ENCODE data around the gene PADI6. TPM values are rescaled to one million over a fixed set of nuclear protein-coding genes. Genes with fewer than 3 reads are reported as not detected.

Gene PADI6
- total and polyA plus RNA-seq, 2 of the 8 experiments (the other 6 are each of a cell fraction or from before 2014, with no cell fraction given), result not detected

- Histone ChIP-seq H2BK5ac (ENCODE audit: low read depth, low read length) (no peak overlapping the region), H3K23me2 (ENCODE audit: low read depth, low read length) (no peaks in the 10 kb centered on the region), H2AFZ (ENCODE audit: low read length) (no peak overlapping the region), H4K91ac (replicated peaks; ENCODE audit: insufficient read length, low read length) (no peak overlapping the region), H3K4me1 (replicated peaks in 1 of 4; ENCODE audit: control insufficient read depth in 3 of 4, insufficient read depth in 4 of 4, low read length in 3 of 4) (peaks cover 0 to 3% (median 0%) of the 10 kb centered on the region in 4 experiments; a peak in 2 of 7 replicates), H3K27me3 (replicated peaks in 1 of 4; ENCODE audit: control insufficient read depth in 3 of 4, extremely low read depth in 1 of 4, insufficient read depth in 3 of 4, low read length in 3 of 4) (no peaks in the 10 kb centered on the region), H3K56ac (replicated peaks; ENCODE audit: insufficient read length, low read depth, low read length) (no peak overlapping the region), H3K4ac (replicated peaks; ENCODE audit: insufficient read length, low read depth, low read length) (no peak overlapping the region), H3K36me3 (ENCODE audit: control insufficient read depth in 2 of 4, insufficient read depth in 4 of 4, low read length in 3 of 4) (peaks cover 56 to 88% (median 81%) of the 10 kb centered on the region in 4 experiments), H2BK120ac (replicated peaks; ENCODE audit: low read depth, low read length) (no peak overlapping the region), H3K14ac (ENCODE audit: insufficient read length) (no peak overlapping the region), H3K4me3 (ENCODE audit: extremely low read depth in 1 of 4, insufficient read depth in 2 of 4, low read depth in 3 of 4, low read length in 4 of 4) (no peak overlapping the region), H3K79me2 (ENCODE audit: control insufficient read depth in 1 of 2, insufficient read depth in 2 of 2, low read length in 2 of 2) (peaks cover 4 to 64% of the 10 kb centered on the region in 2 experiments), H3K79me1 (ENCODE audit: low read depth, low read length) (peaks cover 17% of the 10 kb centered on the region), H3K23ac (ENCODE audit: insufficient read length) (no peak overlapping the region), H4K5ac (ENCODE audit: insufficient read length, low read depth, low read length) (no peak overlapping the region), H4K8ac (ENCODE audit: extremely low read depth, insufficient read depth, low read length) (no peak overlapping the region), H2BK12ac (ENCODE audit: low read depth, low read length) (no peak overlapping the region), H3K4me2 (ENCODE audit: insufficient read depth in 1 of 2, low read depth in 2 of 2, low read length in 2 of 2) (no peak overlapping the region), H3K27ac (ENCODE audit: low read depth, low read length) (no peak overlapping the region), H3K9ac (replicated peaks in 1 of 4; ENCODE audit: extremely low read depth in 1 of 4, low read depth in 3 of 4, low read length in 3 of 4) (no peak overlapping the region), H3K18ac (ENCODE audit: extremely low read depth, low read length) (no peak overlapping the region), H2BK20ac (ENCODE audit: low read length) (no peak overlapping the region), H4K20me1 (replicated peaks in 1 of 2; ENCODE audit: control insufficient read depth in 1 of 2, insufficient read depth in 2 of 2, low read length in 2 of 2) (peaks cover 30 to 49% of the 10 kb centered on the region in 2 experiments), H3K9me3 (ENCODE audit: insufficient read depth in 2 of 2, low read depth in 1 of 2, low read length in 1 of 2) (no peaks in the 10 kb centered on the region), H2BK15ac (ENCODE audit: low read length) (no peak overlapping the region), H2AK5ac (ENCODE audit: low read depth, low read length) (no peak overlapping the region)
- POLR2A ChIA-PET (ENCODE audit: partially characterized antibody), result interaction anchor here (1.6 to 9.0 kb wide), 2 partner anchors 11 to 14 kb away, joined by 8 to 146 read pairs; partner anchors contain the start of gene RCC2
- 94% methylated on average over 7 of the region's 7 CpGs; no CpG with 5 or more reads in 1 of the 2 experiments for WGBS, 2 experiments (ENCODE audit: extremely low coverage in 1 of 2, insufficient coverage in 1 of 2, insufficient read length in 1 of 2, insufficient replicate concordance in 2 of 2, low coverage in 1 of 2, low lambda C conversion rate in 2 of 2, missing lambda C conversion rate in 1 of 2)
- no peak for DNase-seq (ENCODE audit: low read depth in 1 of 2, low spot score in 2 of 2)
- FAIRE-seq, result no peak
- CTCF ChIA-PET (ENCODE audit: partially characterized antibody), result interaction anchor here (0.7 kb wide), 1 partner anchor 125 kb away, joined by 5 read pairs; no protein-coding TSS in a partner anchor
- TF ChIP-seq E2F6 (IDR thresholded peaks at IDR 0.05) (no peak), ATF2 (IDR thresholded peaks at IDR 0.05; ENCODE audit: low read length) (no peak), ZNF274 (IDR thresholded peaks at IDR 0.05; ENCODE audit: borderline replicate concordance, extremely low read depth, low read length) (no peak), KDM5A (IDR thresholded peaks at IDR 0.05; ENCODE audit: low read length) (no peak), KDM4A (IDR thresholded peaks at IDR 0.05; ENCODE audit: low read depth, low read length, severe bottlenecking) (no peak), SP4 (IDR thresholded peaks at IDR 0.05; ENCODE audit: low read length) (no peak), POLR2A (IDR thresholded peaks at IDR 0.05; ENCODE audit: control extremely low read depth in 1 of 2, low read depth in 2 of 2, low read length in 2 of 2) (no peak), YY1 (IDR thresholded peaks at IDR 0.05; ENCODE audit: low read depth, low read length) (no peak), CBX8 (IDR thresholded peaks at IDR 0.05; ENCODE audit: borderline replicate concordance, low read depth, low read length) (no peak), HDAC2 (IDR thresholded peaks at IDR 0.05; ENCODE audit: borderline replicate concordance in 1 of 2, low read depth in 2 of 2, low read length in 2 of 2) (no peak), PHF8 (conservative IDR thresholded peaks at IDR 0.05; ENCODE audit: low read depth, low read length) (no peak)
Observed at GRCh38 chr1:17422461-17422860, 50.5 kb downstream of the PADI6 start.
